Measurements from ENCODE around the gene TAF4B. TPM values are rescaled to one million over a fixed set of nuclear protein-coding genes. Genes with fewer than 3 reads are reported as not detected.

The TAF4B gene, protein sequence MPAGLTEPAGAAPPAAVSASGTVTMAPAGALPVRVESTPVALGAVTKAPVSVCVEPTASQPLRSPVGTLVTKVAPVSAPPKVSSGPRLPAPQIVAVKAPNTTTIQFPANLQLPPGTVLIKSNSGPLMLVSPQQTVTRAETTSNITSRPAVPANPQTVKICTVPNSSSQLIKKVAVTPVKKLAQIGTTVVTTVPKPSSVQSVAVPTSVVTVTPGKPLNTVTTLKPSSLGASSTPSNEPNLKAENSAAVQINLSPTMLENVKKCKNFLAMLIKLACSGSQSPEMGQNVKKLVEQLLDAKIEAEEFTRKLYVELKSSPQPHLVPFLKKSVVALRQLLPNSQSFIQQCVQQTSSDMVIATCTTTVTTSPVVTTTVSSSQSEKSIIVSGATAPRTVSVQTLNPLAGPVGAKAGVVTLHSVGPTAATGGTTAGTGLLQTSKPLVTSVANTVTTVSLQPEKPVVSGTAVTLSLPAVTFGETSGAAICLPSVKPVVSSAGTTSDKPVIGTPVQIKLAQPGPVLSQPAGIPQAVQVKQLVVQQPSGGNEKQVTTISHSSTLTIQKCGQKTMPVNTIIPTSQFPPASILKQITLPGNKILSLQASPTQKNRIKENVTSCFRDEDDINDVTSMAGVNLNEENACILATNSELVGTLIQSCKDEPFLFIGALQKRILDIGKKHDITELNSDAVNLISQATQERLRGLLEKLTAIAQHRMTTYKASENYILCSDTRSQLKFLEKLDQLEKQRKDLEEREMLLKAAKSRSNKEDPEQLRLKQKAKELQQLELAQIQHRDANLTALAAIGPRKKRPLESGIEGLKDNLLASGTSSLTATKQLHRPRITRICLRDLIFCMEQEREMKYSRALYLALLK
- total RNA-seq = 2.8 TPM
- long read RNA-seq, full-length matches to known transcripts = 3 of 4 reads
- long read RNA-seq, partial matches to known transcripts = 0 of 4 reads
- long read RNA-seq, other reads (novel, unspliced or antisense) = 1 of 4 reads

- no peak for TF ChIP-seq CTCF (IDR thresholded peaks at IDR 0.05)
- Histone ChIP-seq H3K27ac (peak within 1 kb of the TSS; percentile 83), H3K9me3 (no peaks in the 10 kb centered on the region), H3K4me3 (peak within 1 kb of the TSS; percentile 95), H3K27me3 (ENCODE audit: low read depth) (no peaks in the 10 kb centered on the region), H3K4me1 (peaks cover 16% of the 10 kb centered on the region), H3K36me3 (no peaks in the 10 kb centered on the region)
- intact Hi-C loops (cut with DNase I) = no loop called here
- DNase-seq (peak; percentile 95), ATAC-seq (peak; percentile 98 to 99)
Measured at GRCh38 chr18:26226229-26227050, at the start of gene TAF4B. TSS of gene TAF4B (plus strand) at chr18:26226445. CDS start at chr18:26226934, 489 bp downstream.

- Histone ChIP-seq H3K4me3 (no peak overlapping the region), H3K27me3 (ENCODE audit: low read depth) (no peaks in the 10 kb centered on the region), H3K36me3 (no peaks in the 10 kb centered on the region), H3K27ac (no peak overlapping the region), H3K9me3 (no peaks in the 10 kb centered on the region), H3K4me1 (no peaks in the 10 kb centered on the region)
- no peak for TF ChIP-seq CTCF (IDR thresholded peaks at IDR 0.05)
- DNase-seq (no peak), ATAC-seq (peak; percentile 62 to 68)
- intact Hi-C loops (cut with DNase I) = no loop called here
Measured at GRCh38 chr18:26181343-26181826, 44.9 kb upstream of the TAF4B start.

GRCh38 chr18:26183395-26184112 is 42.7 kb upstream of the TAF4B start:
- H3K36me3 ChIP-seq = no peaks in the 10 kb centered on the region
- no peak overlapping the region for H3K4me3 ChIP-seq
- H3K27me3 ChIP-seq (ENCODE audit: low read depth) = no peaks in the 10 kb centered on the region
- H3K4me1 ChIP-seq = no peaks in the 10 kb centered on the region
- TF ChIP-seq CTCF (IDR thresholded peaks at IDR 0.05) = no peak
- intact Hi-C loops (cut with DNase I) = no loop called here
- H3K27ac ChIP-seq = no peak overlapping the region
- no peak for ATAC-seq
- no peak for DNase-seq
- H3K9me3 ChIP-seq = no peaks in the 10 kb centered on the region

- Histone ChIP-seq H3K36me3 (no peaks in the 10 kb centered on the region), H3K4me1 (no peaks in the 10 kb centered on the region), H3K4me3 (no peak overlapping the region), H3K9me3 (no peaks in the 10 kb centered on the region), H3K27ac (no peak overlapping the region), H3K27me3 (ENCODE audit: low read depth) (no peaks in the 10 kb centered on the region)
- ATAC-seq (no peak), DNase-seq (no peak)
- no peak for TF ChIP-seq CTCF (IDR thresholded peaks at IDR 0.05)
- intact Hi-C loops (cut with DNase I) = no loop called here
Measured at GRCh38 chr18:26185267-26185666, 41.0 kb upstream of the TAF4B start.

All from lower lobe of right lung (tissue), 2 donors.